ENCODE measurements around the gene IL11.

DNA sequence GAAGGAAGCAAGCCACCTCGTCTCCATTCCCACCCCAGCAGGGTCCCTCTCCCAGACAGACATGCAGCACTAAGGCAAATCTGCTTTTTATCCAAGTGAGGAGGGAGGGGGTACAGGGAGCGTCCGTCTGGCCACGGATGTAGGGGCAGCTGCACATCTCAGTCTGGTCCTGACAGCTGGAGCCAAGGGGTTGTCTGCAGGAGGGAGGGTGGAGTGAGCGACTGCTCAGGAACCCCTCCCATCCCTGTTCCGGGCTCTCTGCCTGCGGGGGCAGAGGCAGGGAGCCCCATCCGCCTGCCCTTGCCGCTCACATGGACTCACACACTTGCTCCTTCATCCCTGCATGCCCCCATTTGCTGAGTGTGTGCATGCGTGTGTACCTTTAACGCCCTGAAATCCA lies 8.9 kb upstream of the IL11 start:
- TF ChIP-seq CTCF (conservative IDR thresholded peaks at IDR 0.05 in 1 of 2, IDR thresholded peaks at IDR 0.05 in 1 of 2; ENCODE audit: low read depth in 1 of 2, low read length in 2 of 2) (no peak), EZH2 (IDR thresholded peaks at IDR 0.05; ENCODE audit: low read length, missing control alignments) (no peak)

Data from fibroblast of lung (primary cell).